ENCODE data around the gene ZFP36L1.
A peak's percentile ranks its signal among the peaks of the same experiment; 100 is the strongest.

Gene ZFP36L1

DNA sequence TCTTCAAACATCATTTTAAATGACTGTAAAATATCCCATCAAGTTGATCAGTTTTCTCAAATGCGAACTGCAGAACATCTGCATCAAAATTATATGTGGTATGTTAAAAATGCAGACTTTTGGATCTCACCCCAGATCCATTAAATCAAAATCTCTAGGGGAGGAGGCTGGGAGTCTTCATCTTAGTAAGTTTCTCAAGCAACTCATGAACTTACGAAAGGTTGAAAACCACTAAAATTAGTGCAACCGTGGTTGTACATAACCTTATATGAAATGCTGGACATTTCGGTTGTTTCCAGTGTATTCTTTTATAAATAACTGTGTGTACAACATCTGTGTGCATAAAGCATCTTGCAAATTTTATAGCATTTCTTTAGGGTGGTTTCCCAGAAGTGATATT lies 39.2 kb downstream of the ZFP36L1 start:
- TF ChIP-seq, protein P1, sequence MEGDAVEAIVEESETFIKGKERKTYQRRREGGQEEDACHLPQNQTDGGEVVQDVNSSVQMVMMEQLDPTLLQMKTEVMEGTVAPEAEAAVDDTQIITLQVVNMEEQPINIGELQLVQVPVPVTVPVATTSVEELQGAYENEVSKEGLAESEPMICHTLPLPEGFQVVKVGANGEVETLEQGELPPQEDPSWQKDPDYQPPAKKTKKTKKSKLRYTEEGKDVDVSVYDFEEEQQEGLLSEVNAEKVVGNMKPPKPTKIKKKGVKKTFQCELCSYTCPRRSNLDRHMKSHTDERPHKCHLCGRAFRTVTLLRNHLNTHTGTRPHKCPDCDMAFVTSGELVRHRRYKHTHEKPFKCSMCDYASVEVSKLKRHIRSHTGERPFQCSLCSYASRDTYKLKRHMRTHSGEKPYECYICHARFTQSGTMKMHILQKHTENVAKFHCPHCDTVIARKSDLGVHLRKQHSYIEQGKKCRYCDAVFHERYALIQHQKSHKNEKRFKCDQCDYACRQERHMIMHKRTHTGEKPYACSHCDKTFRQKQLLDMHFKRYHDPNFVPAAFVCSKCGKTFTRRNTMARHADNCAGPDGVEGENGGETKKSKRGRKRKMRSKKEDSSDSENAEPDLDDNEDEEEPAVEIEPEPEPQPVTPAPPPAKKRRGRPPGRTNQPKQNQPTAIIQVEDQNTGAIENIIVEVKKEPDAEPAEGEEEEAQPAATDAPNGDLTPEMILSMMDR (IDR thresholded peaks at IDR 0.05; ENCODE audit: insufficient read depth, low read length, missing control alignments): no peak
- DNase-seq (ENCODE audit: low read depth, low spot score): peak; percentile 31
- H3K4me3 ChIP-seq (ENCODE audit: low read depth, low read length): no peak overlapping the region
- POLR2A ChIA-PET: no interaction called here
- CTCF ChIA-PET: no interaction called here

GRCh38 chr14:68752271-68753006 lies 40.4 kb downstream of the ZFP36L1 start:
- TF ChIP-seq, protein P1 (IDR thresholded peaks at IDR 0.05; ENCODE audit: insufficient read depth, low read length, missing control alignments): no peak
- POLR2A ChIA-PET: interaction anchor here (1.0 kb wide), 1 partner anchor 41 kb away, joined by 4 read pairs; the partner anchor contains the start of gene ZFP36L1
- CTCF ChIA-PET: no interaction called here
- DNase-seq (ENCODE audit: low read depth, low spot score): no peak
- H3K4me3 ChIP-seq (ENCODE audit: low read depth, low read length): no peak overlapping the region

DNA sequence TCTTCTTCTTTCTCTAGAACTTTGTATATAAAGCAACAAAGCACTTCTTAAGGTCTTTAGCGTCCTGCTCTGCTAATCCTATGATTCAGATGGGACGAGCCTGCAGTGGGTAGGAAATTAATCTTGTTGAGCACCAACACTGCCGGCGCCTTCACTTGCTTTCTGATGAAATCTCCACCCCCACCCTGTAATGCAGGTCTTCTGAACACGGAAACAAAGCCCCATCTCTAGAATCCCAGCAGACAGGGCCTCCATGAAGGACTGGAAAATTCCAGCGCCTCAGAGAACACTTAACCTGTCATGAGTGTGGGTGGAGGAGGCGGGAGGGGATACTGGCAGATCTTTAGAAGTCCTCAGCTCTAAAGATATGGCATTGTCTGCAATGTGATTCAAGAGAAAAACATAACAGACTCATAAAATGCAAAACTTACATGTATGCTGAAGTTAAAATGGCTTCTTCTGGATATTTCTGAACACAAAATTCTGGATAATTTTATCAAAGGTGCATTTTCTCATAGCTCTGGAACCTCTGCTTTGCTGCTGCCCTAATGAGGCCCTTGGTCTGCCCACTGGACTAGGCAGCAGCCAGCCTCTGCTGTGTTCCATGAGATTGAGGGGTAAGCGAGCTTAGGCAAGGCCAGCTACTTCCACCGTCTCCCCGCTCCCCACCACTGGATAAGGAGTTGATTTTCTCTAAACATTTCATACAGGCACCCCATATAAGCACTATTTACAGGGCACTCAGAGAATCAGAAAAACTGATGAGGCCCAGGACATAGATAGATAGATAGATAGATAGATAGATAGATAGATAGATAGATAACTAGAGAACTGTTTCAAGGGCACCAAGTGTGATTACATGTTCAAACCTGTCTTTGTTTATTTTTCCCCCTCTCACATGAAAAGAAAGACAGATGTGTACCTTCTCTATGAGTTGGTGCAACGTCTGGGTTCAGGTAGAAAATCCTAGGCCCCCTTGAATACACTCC lies 43.1 kb downstream of the ZFP36L1 start:
- TF ChIP-seq, protein P1 (IDR thresholded peaks at IDR 0.05; ENCODE audit: insufficient read depth, low read length, missing control alignments): no peak
- no peak for DNase-seq (ENCODE audit: low read depth, low spot score)
- POLR2A ChIA-PET: no interaction called here
- no peak overlapping the region for H3K4me3 ChIP-seq (ENCODE audit: low read depth, low read length)
- CTCF ChIA-PET: interaction anchor here (0.6 kb wide), 1 partner anchor 13 kb away, joined by 3 read pairs; no protein-coding TSS in a partner anchor

DNA sequence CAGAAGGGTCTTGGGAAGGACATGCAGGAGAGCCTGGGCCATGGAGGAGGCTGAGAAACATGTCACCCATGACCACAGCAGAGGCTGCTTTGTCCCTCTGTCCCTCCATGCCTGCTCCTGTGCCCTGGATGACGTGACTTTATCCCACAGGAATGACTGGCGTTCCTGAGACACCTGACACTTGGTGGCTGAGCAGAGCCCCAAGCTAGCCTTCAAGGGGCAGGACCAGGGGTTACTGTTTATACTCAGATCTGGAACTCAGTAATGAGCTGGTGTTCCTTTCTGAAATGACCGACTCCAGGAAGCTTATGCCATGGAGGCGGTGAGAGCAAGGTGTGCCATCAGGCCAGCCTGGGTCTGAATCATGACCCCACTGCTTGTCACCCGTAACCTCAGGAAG lies 44.2 kb downstream of the ZFP36L1 start:
- POLR2A ChIA-PET: no interaction called here
- CTCF ChIA-PET: no interaction called here
- TF ChIP-seq, protein P1 (IDR thresholded peaks at IDR 0.05; ENCODE audit: insufficient read depth, low read length, missing control alignments): no peak
- no peak for DNase-seq (ENCODE audit: low read depth, low spot score)
- no peak overlapping the region for H3K4me3 ChIP-seq (ENCODE audit: low read depth, low read length)

DNA sequence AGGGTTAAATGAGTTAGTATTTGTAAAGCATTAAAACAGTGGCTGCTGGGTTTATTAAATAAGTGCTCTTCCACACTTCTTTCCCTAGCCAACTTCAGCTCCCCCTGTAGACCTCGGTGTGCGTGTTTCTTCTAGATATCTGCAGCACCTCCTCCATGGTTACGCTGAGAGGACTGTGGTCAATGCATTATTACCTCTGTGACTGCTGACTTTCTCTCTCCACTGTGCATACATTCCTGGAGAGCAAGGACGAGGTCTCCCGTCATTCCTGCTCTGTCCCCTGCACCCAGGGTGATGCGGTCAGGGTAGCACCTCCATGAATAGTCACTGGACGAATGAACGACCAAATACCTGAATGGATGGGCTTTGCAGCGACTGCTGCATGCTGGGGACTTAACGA lies 44.6 kb downstream of the ZFP36L1 start:
- ChIA-PET POLR2A (no interaction called here), CTCF (no interaction called here)
- H3K4me3 ChIP-seq (ENCODE audit: low read depth, low read length): no peak overlapping the region
- TF ChIP-seq, protein P1 (IDR thresholded peaks at IDR 0.05; ENCODE audit: insufficient read depth, low read length, missing control alignments): no peak
- no peak for DNase-seq (ENCODE audit: low read depth, low spot score)

DNA sequence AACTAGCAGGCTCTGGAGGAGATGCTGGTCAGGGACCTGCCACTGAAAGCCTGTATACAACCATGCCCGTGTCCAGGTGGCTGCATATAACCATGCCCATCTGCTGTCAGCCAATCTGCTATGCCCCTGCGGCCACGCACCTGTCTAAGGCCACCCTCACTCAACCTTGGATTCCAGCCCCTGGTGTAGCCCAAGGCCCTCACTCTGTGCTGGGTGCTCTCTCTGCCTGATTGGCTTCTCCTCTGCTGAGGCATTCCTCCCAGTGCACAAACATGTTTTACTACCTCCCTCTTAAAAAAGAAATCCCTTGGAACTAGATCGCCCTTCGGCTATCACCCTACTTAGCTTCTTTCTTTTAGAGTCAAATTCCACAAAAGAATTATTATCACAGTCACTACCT lies 45.5 kb downstream of the ZFP36L1 start:
- POLR2A ChIA-PET: no interaction called here
- CTCF ChIA-PET: no interaction called here

More for the DNA sequence above, 45.5 kb downstream of the ZFP36L1 start:
- TF ChIP-seq, protein P1 (IDR thresholded peaks at IDR 0.05; ENCODE audit: insufficient read depth, low read length, missing control alignments): no peak
- no peak overlapping the region for H3K4me3 ChIP-seq (ENCODE audit: low read depth, low read length)
- DNase-seq (ENCODE audit: low read depth, low spot score): no peak

Measured in AG04449 (cell line).